ENCODE data around the gene CSTB. TPM values are rescaled to one million over a fixed set of nuclear protein-coding genes. Genes with fewer than 3 reads are reported as not detected.

CSTB gene
- total RNA-seq, 1 experiment from 2014 or later: 36.1 TPM

- no peaks in the 10 kb centered on the region for H3K27me3 Mint-ChIP-seq (ENCODE audit: low read depth)
- no peak overlapping the region for H3K27ac Mint-ChIP-seq
- ChIA-PET CTCF (interaction anchor here (1.3 kb wide), 1 partner anchor 27 kb away, joined by 4 read pairs; no protein-coding TSS in a partner anchor), POLR2A (no interaction called here)
- H3K36me3 Mint-ChIP-seq: peaks cover 42% of the 10 kb centered on the region
- no peaks in the 10 kb centered on the region for H3K9me3 Mint-ChIP-seq
- TF ChIP-seq GRHL2 (CRISPR knock-in tag; IDR thresholded peaks at IDR 0.05; ENCODE audit: insufficient replicate concordance, severe bottlenecking) (no peak), ZNF121 (CRISPR knock-in tag; IDR thresholded peaks at IDR 0.05) (no peak), ZNF263 (CRISPR knock-in tag; IDR thresholded peaks at IDR 0.05; ENCODE audit: low read depth) (no peak), RELA (CRISPR knock-in tag; IDR thresholded peaks at IDR 0.05; ENCODE audit: borderline replicate concordance) (no peak), NR1H2 (CRISPR knock-in tag; IDR thresholded peaks at IDR 0.05) (no peak), EMX1 (CRISPR knock-in tag; IDR thresholded peaks at IDR 0.05) (no peak), ZNF232 (CRISPR knock-in tag; IDR thresholded peaks at IDR 0.05) (no peak), MYBL2 (CRISPR knock-in tag; IDR thresholded peaks at IDR 0.05) (no peak), SMAD3 (CRISPR knock-in tag; IDR thresholded peaks at IDR 0.05; ENCODE audit: borderline replicate concordance) (no peak), E2F4 (CRISPR knock-in tag; IDR thresholded peaks at IDR 0.05; ENCODE audit: borderline replicate concordance, low read depth) (no peak), CREM (CRISPR knock-in tag; IDR thresholded peaks at IDR 0.05) (no peak), IRF1 (CRISPR knock-in tag; IDR thresholded peaks at IDR 0.05) (no peak), IRF2 (CRISPR knock-in tag; IDR thresholded peaks at IDR 0.05; ENCODE audit: borderline replicate concordance, low read depth) (no peak), ERG (CRISPR knock-in tag; IDR thresholded peaks at IDR 0.05) (no peak), NR2C2 (CRISPR knock-in tag; IDR thresholded peaks at IDR 0.05) (no peak), FOXK1 (CRISPR knock-in tag; IDR thresholded peaks at IDR 0.05) (no peak), USF2 (CRISPR knock-in tag; IDR thresholded peaks at IDR 0.05) (no peak)
- H3K4me1 Mint-ChIP-seq: no peaks in the 10 kb centered on the region
- DNase-seq (ENCODE audit: low spot score): no peak
- no peak for ATAC-seq
- no peak overlapping the region for H3K4me3 Mint-ChIP-seq
These were observed 20.1 kb downstream of the CSTB start for GRCh38 chr21:43755820-43756594.

GRCh38 chr21:43754948-43755781 lies 20.9 kb downstream of the CSTB start:
- Mint-ChIP-seq H3K4me1 (no peaks in the 10 kb centered on the region), H3K9me3 (no peaks in the 10 kb centered on the region), H3K27me3 (ENCODE audit: low read depth) (no peaks in the 10 kb centered on the region), H3K4me3 (no peak overlapping the region), H3K27ac (no peak overlapping the region), H3K36me3 (peaks cover 48% of the 10 kb centered on the region)
- ChIA-PET POLR2A (no interaction called here), CTCF (no interaction called here)
- ATAC-seq (no peak), DNase-seq (ENCODE audit: low spot score) (no peak)
- no peak for TF ChIP-seq AR (CRISPR knock-in tag; IDR thresholded peaks at IDR 0.05)
- no peak for TF ChIP-seq AFF4 (CRISPR knock-in tag; IDR thresholded peaks at IDR 0.05; ENCODE audit: borderline replicate concordance)
- TF ChIP-seq ZSCAN18 (CRISPR knock-in tag; IDR thresholded peaks at IDR 0.05): no peak
- TF ChIP-seq NFYB (CRISPR knock-in tag; conservative IDR thresholded peaks at IDR 0.05; ENCODE audit: low read depth): peak; percentile 88

Data from WTC11 (cell line).